PC-9 (cell line): ENCODE measurements around the gene TMEM53.

ENCODE experiments used
- EZH2 ChIP-seq: fragments of 200-600 bp; sonication (generic); IDR thresholded peaks from 2 replicates; pipeline ENCODE4 v1.8.0; 2017; ENCODE audit warnings: antibody characterized with exemption, low read depth
- TF ChIP-seq, protein P1 (sequence below): fragments of 200-600 bp; sonication (generic); conservative IDR thresholded peaks from 2 replicates; pipeline ENCODE4 v1.6.1; 2017; ENCODE audit warnings: mixed run types, antibody characterized with exemption, mild to moderate bottlenecking, moderate library complexity

DNA sequence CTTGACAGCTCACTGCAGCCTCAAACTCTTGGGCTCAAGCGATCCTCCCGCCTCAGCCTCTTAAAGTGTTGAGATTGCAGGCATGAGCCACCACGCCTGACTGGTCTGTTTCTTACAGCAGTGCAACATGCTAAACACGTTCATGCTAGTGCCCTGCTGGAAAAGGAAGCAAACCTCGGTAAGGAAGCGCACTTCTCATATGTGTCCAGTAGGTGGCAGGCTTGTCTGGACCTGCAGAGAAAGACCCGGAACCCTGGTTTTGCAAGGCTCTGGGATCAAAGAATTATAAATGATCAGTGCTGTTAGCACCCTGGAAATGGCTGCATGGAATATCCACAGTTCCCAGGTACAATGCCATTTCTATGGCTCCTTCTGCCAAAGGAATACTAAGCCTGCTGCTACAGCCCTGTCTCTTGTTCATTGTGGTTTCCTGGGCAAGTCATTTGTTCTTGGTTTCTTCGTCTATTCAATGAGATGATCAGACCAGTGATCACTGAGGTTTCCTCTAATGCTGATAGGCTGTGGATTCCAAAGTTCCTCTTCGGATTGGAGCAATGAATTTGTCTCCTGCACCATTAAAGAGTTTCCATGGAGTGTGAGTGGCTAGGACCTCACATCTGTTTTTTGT is 40.8 kb upstream of the TMEM53 start:
- TF ChIP-seq, protein P1, sequence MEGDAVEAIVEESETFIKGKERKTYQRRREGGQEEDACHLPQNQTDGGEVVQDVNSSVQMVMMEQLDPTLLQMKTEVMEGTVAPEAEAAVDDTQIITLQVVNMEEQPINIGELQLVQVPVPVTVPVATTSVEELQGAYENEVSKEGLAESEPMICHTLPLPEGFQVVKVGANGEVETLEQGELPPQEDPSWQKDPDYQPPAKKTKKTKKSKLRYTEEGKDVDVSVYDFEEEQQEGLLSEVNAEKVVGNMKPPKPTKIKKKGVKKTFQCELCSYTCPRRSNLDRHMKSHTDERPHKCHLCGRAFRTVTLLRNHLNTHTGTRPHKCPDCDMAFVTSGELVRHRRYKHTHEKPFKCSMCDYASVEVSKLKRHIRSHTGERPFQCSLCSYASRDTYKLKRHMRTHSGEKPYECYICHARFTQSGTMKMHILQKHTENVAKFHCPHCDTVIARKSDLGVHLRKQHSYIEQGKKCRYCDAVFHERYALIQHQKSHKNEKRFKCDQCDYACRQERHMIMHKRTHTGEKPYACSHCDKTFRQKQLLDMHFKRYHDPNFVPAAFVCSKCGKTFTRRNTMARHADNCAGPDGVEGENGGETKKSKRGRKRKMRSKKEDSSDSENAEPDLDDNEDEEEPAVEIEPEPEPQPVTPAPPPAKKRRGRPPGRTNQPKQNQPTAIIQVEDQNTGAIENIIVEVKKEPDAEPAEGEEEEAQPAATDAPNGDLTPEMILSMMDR, result peak; percentile 91
- TF ChIP-seq EZH2, result no peak
